HG02642 (cell line): ENCODE data around the gene ABI2.

Experiments used
- ATAC-seq: cut with Tn5 transposase; IDR thresholded peaks from one replicate; pipeline ENCODE4 v1.9.1; 2021; ENCODE audit warnings: mild to moderate bottlenecking; ENCODE audit not compliant: unreplicated experiment, poor library complexity

ABI2 gene

GRCh38 chr2:203461746-203462145 is 133.6 kb downstream of the ABI2 start:
- ATAC-seq = no peak

- ATAC-seq = no peak
These were observed 134.1 kb downstream of the ABI2 start for GRCh38 chr2:203462308-203462707.

- no peak for ATAC-seq
These were observed 135.1 kb downstream of the ABI2 start for GRCh38 chr2:203463266-203463678.

GRCh38 chr2:203469546-203469945 is 141.4 kb downstream of the ABI2 start:
- no peak for ATAC-seq

- ATAC-seq = no peak
These were observed 142.2 kb downstream of the ABI2 start for GRCh38 chr2:203470371-203470770.

GRCh38 chr2:203471323-203471722 is 143.1 kb downstream of the ABI2 start:
- ATAC-seq = no peak

GRCh38 chr2:203476881-203477280 is 148.7 kb downstream of the ABI2 start:
- ATAC-seq = no peak

GRCh38 chr2:203480623-203481022 is 152.4 kb downstream of the ABI2 start:
- no peak for ATAC-seq

- peak; percentile 72 for ATAC-seq
These were observed 156.3 kb downstream of the ABI2 start for GRCh38 chr2:203484266-203485112.

- no peak for ATAC-seq
These were observed 161.3 kb downstream of the ABI2 start for GRCh38 chr2:203489531-203489930.

- no peak for ATAC-seq
These were observed 162.2 kb downstream of the ABI2 start for GRCh38 chr2:203490391-203490790.

GRCh38 chr2:203492965-203493364 is 164.8 kb downstream of the ABI2 start:
- ATAC-seq = no peak
